ENCODE results near the gene NUDT5. TPM values are rescaled to one million over a fixed set of nuclear protein-coding genes. Genes with fewer than 3 reads are reported as not detected.

The NUDT5 gene
- total and polyA plus RNA-seq, 2 of the 8 experiments (the other 6 are each of a cell fraction or from before 2014, with no cell fraction given), result 130 to 134 TPM

DNA sequence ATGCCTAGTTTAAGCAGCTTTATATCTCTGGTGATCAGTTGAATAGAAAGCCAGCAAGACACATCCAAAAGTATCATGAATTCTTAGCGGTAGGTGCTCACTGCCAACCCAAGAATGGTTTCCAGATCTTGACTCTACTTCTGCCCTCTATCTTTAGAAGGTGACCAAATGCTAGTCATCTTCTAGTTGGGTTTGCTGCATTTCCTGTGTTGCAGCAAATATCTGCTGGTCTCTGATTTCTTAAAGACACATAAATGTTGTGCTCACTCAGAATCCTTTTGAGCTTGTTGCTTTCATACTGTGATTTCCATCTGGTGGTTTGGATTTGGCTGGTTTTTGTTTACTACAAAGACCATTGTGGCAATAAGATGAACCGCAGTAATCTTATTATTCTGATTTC is 2.5 kb upstream of the NUDT5 start:
- Histone ChIP-seq H3K18ac (ENCODE audit: extremely low read depth, low read length) (no peak overlapping the region), H3K4me2 (ENCODE audit: insufficient read depth in 1 of 2, low read depth in 2 of 2, low read length in 2 of 2) (no peak overlapping the region; a peak in 1 of 4 replicates), H2BK5ac (ENCODE audit: low read depth, low read length) (no peak overlapping the region), H3K4me3 (ENCODE audit: extremely low read depth in 1 of 4, insufficient read depth in 2 of 4, low read depth in 3 of 4, low read length in 4 of 4) (no peak overlapping the region; a peak in 1 of 8 replicates), H3K56ac (replicated peaks; ENCODE audit: insufficient read length, low read depth, low read length) (no peak overlapping the region), H3K79me1 (ENCODE audit: low read depth, low read length) (peaks cover 3% of the 10 kb centered on the region), H3K4me1 (replicated peaks in 1 of 4; ENCODE audit: control insufficient read depth in 3 of 4, insufficient read depth in 4 of 4, low read length in 3 of 4) (peaks cover 0 to 1% (median 0%) of the 10 kb centered on the region in 4 experiments; a peak in 2 of 7 replicates), H4K8ac (ENCODE audit: extremely low read depth, insufficient read depth, low read length) (no peak overlapping the region), H2BK15ac (ENCODE audit: low read length) (no peak overlapping the region), H2AK5ac (ENCODE audit: low read depth, low read length) (no peak overlapping the region), H2BK120ac (replicated peaks; ENCODE audit: low read depth, low read length) (no peak overlapping the region), H2AFZ (ENCODE audit: low read length) (no peak overlapping the region), H4K5ac (ENCODE audit: insufficient read length, low read depth, low read length) (no peak overlapping the region), H4K91ac (replicated peaks; ENCODE audit: insufficient read length, low read length) (no peak overlapping the region), H3K14ac (ENCODE audit: insufficient read length) (no peak overlapping the region), H3K4ac (replicated peaks; ENCODE audit: insufficient read length, low read depth, low read length) (no peak overlapping the region), H3K27me3 (replicated peaks in 1 of 4; ENCODE audit: control insufficient read depth in 3 of 4, extremely low read depth in 1 of 4, insufficient read depth in 3 of 4, low read length in 3 of 4) (no peaks in the 10 kb centered on the region), H3K27ac (ENCODE audit: low read depth, low read length) (no peak overlapping the region), H2BK20ac (ENCODE audit: low read length) (no peak overlapping the region), H4K20me1 (replicated peaks in 1 of 2; ENCODE audit: control insufficient read depth in 1 of 2, insufficient read depth in 2 of 2, low read length in 2 of 2) (peaks cover 0 to 11% of the 10 kb centered on the region in 2 experiments), H3K9me3 (ENCODE audit: insufficient read depth in 2 of 2, low read depth in 1 of 2, low read length in 1 of 2) (no peaks in the 10 kb centered on the region), H3K79me2 (ENCODE audit: control insufficient read depth in 1 of 2, insufficient read depth in 2 of 2, low read length in 2 of 2) (peaks cover 7 to 92% of the 10 kb centered on the region in 2 experiments; a peak in 3 of 4 replicates), H3K9ac (replicated peaks in 1 of 4; ENCODE audit: extremely low read depth in 1 of 4, low read depth in 3 of 4, low read length in 3 of 4) (no peak overlapping the region), H3K36me3 (ENCODE audit: control insufficient read depth in 2 of 4, insufficient read depth in 4 of 4, low read length in 3 of 4) (peaks cover 2 to 36% (median 18%) of the 10 kb centered on the region in 4 experiments; a peak in 6 of 8 replicates), H3K23ac (ENCODE audit: insufficient read length) (no peak overlapping the region), H3K23me2 (ENCODE audit: low read depth, low read length) (peaks cover 2% of the 10 kb centered on the region; the same call in 1 of the 2 replicates), H2BK12ac (ENCODE audit: low read depth, low read length) (no peak overlapping the region)
- DNase-seq (ENCODE audit: low read depth in 1 of 2, low spot score in 2 of 2) (no peak), FAIRE-seq (no peak)
- ChIA-PET POLR2A (ENCODE audit: partially characterized antibody) (interaction anchor here (1.0 to 1.2 kb wide), 2 partner anchors 8 to 20 kb away, joined by 3 read pairs; no protein-coding TSS in a partner anchor), CTCF (ENCODE audit: partially characterized antibody) (interaction anchor here (6.4 kb wide), 1 partner anchor 16 kb away, joined by 42 read pairs; no protein-coding TSS in a partner anchor)
- 95% methylated on average over 2 of the region's 2 CpGs; no CpG with 5 or more reads in 1 of the 2 experiments for WGBS, 2 experiments (ENCODE audit: extremely low coverage in 1 of 2, insufficient coverage in 1 of 2, insufficient read length in 1 of 2, insufficient replicate concordance in 2 of 2, low coverage in 1 of 2, low lambda C conversion rate in 2 of 2, missing lambda C conversion rate in 1 of 2)
- no peak for TF ChIP-seq TAF7 (optimal IDR thresholded peaks at IDR 0.05; ENCODE audit: borderline replicate concordance, low read depth, low read length)
- TF ChIP-seq SIN3A (conservative IDR thresholded peaks at IDR 0.05 in 1 of 2, IDR thresholded peaks at IDR 0.05 in 1 of 2; ENCODE audit: low read depth in 1 of 2, low read length in 2 of 2), result no peak
- TF ChIP-seq JUND (IDR thresholded peaks at IDR 0.05; ENCODE audit: low read length), result no peak
- no peak for TF ChIP-seq EZH2 (IDR thresholded peaks at IDR 0.05; ENCODE audit: low read depth, low read length, severe bottlenecking)
- no peak for TF ChIP-seq TAF1 (IDR thresholded peaks at IDR 0.05; ENCODE audit: low read depth, low read length)
- no peak for TF ChIP-seq RAD21 (IDR thresholded peaks at IDR 0.05 in 1 of 2, conservative IDR thresholded peaks at IDR 0.05 in 1 of 2; ENCODE audit: low read depth in 2 of 2, low read length in 2 of 2)
- no peak for TF ChIP-seq EP300 (IDR thresholded peaks at IDR 0.05; ENCODE audit: borderline replicate concordance in 1 of 2, low read depth in 2 of 2, low read length in 2 of 2)
- TF ChIP-seq BACH1 (IDR thresholded peaks at IDR 0.05; ENCODE audit: low read length), result no peak
- TF ChIP-seq SRF (IDR thresholded peaks at IDR 0.05; ENCODE audit: low read depth, low read length), result no peak
- no peak for TF ChIP-seq CBX5 (IDR thresholded peaks at IDR 0.05; ENCODE audit: low read depth, low read length)
- no peak for TF ChIP-seq USF2 (IDR thresholded peaks at IDR 0.05; ENCODE audit: low read length)
- TF ChIP-seq BCL11A (IDR thresholded peaks at IDR 0.05; ENCODE audit: low read depth in 2 of 2, low read length in 2 of 2), result no peak

All from H1 (cell line).